ENCODE results near the gene PHKG2.

DNA sequence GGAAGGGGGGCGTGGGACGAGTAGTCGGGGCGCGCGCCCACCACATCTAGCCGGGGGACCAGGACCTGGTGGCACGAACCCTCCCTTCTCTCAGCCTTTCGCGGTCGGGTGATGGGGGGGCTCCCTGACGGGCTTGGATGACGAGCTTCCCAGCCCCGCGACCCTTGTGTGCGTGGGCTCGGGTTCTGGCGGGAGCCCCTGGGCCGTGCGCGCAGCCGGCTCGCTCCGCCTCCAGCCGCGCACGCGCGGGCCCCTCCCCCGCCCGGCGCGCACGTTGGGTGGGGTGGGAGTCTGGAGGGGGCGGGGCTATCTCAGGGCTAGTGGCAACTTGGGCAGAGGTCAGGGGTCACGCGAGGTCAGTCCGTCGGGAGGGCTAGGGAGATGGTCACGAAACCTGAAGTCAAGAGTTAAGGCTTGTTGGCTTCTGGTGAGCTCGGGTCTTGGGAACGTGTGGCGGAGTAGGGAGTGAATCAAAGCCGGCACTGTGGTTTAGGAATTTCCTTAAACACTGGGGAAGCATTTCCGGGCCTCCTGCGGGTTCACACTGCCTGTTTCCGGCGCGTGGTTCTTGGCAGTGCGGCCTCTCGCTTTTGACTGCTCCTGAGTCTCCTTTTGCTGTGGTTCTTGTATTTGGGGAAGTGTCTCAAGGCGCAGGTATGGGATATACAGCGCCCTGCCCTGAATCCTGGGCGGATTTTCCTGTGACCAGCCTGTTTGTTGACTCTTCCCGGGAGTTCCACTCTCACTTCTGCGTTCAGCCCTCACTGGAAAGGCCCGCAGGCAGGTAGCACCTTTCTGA lies 49.2 kb upstream of the PHKG2 start, which contains the start of gene SRCAP:
- TF ChIP-seq CBX2 (IDR thresholded peaks at IDR 0.05; ENCODE audit: borderline replicate concordance, low read depth) (no peak), CEBPB (IDR thresholded peaks at IDR 0.05) (no peak), BHLHE40 (IDR thresholded peaks at IDR 0.05; ENCODE audit: low read depth, low read length) (no peak)
- TF ChIP-seq, protein P1, sequence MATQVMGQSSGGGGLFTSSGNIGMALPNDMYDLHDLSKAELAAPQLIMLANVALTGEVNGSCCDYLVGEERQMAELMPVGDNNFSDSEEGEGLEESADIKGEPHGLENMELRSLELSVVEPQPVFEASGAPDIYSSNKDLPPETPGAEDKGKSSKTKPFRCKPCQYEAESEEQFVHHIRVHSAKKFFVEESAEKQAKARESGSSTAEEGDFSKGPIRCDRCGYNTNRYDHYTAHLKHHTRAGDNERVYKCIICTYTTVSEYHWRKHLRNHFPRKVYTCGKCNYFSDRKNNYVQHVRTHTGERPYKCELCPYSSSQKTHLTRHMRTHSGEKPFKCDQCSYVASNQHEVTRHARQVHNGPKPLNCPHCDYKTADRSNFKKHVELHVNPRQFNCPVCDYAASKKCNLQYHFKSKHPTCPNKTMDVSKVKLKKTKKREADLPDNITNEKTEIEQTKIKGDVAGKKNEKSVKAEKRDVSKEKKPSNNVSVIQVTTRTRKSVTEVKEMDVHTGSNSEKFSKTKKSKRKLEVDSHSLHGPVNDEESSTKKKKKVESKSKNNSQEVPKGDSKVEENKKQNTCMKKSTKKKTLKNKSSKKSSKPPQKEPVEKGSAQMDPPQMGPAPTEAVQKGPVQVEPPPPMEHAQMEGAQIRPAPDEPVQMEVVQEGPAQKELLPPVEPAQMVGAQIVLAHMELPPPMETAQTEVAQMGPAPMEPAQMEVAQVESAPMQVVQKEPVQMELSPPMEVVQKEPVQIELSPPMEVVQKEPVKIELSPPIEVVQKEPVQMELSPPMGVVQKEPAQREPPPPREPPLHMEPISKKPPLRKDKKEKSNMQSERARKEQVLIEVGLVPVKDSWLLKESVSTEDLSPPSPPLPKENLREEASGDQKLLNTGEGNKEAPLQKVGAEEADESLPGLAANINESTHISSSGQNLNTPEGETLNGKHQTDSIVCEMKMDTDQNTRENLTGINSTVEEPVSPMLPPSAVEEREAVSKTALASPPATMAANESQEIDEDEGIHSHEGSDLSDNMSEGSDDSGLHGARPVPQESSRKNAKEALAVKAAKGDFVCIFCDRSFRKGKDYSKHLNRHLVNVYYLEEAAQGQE (IDR thresholded peaks at IDR 0.05): no peak
- TF ChIP-seq, protein P2, sequence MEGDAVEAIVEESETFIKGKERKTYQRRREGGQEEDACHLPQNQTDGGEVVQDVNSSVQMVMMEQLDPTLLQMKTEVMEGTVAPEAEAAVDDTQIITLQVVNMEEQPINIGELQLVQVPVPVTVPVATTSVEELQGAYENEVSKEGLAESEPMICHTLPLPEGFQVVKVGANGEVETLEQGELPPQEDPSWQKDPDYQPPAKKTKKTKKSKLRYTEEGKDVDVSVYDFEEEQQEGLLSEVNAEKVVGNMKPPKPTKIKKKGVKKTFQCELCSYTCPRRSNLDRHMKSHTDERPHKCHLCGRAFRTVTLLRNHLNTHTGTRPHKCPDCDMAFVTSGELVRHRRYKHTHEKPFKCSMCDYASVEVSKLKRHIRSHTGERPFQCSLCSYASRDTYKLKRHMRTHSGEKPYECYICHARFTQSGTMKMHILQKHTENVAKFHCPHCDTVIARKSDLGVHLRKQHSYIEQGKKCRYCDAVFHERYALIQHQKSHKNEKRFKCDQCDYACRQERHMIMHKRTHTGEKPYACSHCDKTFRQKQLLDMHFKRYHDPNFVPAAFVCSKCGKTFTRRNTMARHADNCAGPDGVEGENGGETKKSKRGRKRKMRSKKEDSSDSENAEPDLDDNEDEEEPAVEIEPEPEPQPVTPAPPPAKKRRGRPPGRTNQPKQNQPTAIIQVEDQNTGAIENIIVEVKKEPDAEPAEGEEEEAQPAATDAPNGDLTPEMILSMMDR (IDR thresholded peaks at IDR 0.05): no peak
- TF ChIP-seq, protein P3, sequence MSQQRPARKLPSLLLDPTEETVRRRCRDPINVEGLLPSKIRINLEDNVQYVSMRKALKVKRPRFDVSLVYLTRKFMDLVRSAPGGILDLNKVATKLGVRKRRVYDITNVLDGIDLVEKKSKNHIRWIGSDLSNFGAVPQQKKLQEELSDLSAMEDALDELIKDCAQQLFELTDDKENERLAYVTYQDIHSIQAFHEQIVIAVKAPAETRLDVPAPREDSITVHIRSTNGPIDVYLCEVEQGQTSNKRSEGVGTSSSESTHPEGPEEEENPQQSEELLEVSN (IDR thresholded peaks at IDR 0.05; ENCODE audit: borderline replicate concordance, low read depth): no peak

Data from A549 (cell line).